Astrocyte of the cerebellum (primary cell): ENCODE data around the gene DTNBP1.

ENCODE experiments used
- DNase-seq: peaks from one replicate; pipeline ENCODE4 v3.0.0-alpha.2; 2011; ENCODE audit warnings: low read depth
- H3K4me3 ChIP-seq: 2 replicates; pipeline ENCODE4 v1.5.1; 2011; ENCODE audit warnings: mild to moderate bottlenecking, low read depth, low read length, moderate library complexity
- CTCF ChIP-seq: IDR thresholded peaks from 2 replicates; pipeline ENCODE4 v1.5.1; 2012; ENCODE audit warnings: low read length, low read depth, moderate library complexity, mild to moderate bottlenecking; ENCODE audit errors: missing control alignments
- in situ Hi-C: cut with HindIII; loops from 2 replicates; pipeline ENCODE4 v1.10.0; 2017; ENCODE audit warnings: low sequenced_read_pairs

Gene DTNBP1

DNA sequence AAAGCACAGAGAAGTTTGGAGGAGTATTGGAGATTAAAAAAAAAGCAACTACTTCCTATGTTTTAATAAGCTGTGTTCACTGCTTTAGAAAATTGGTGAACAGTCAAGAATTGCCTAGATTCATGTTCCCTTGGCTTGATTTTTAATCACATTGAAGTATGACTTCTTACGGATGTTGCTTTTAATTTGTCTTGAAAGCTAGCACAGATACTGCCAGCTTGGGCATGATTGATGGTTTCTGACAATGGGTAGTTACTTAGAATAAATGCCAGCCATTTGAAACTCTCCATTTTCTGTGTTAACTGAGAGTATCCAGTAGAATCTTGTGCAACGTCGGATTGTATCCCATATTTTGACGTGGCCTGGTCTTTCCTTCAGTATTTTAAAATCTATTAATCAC lies 178.0 kb downstream of the DTNBP1 start:
- in situ Hi-C loops, result no loop called here
- no peak for TF ChIP-seq CTCF
- no peak overlapping the region for H3K4me3 ChIP-seq
- no peak for DNase-seq

DNA sequence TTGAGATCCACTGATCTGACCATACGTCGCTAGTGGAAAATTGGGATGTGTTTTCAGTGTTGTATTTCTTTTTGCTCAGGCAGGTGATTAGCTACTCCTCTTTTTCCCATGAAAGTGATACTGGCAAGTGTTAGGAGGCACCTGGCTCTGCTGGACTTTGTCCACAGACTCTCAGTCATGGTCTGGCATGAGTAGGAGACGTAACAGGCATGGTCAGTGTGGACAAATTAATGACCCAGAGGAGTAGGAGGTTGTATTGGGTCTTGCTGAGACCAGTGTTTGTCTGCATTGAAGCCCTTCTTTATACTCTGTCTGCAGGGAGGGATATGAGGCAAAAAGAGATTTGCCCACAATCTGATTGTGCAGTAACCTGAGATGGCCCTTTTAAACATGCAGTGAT lies 178.7 kb downstream of the DTNBP1 start:
- H3K4me3 ChIP-seq, result no peak overlapping the region
- in situ Hi-C loops, result no loop called here
- no peak for DNase-seq
- TF ChIP-seq CTCF, result no peak

- no peak overlapping the region for H3K4me3 ChIP-seq
- in situ Hi-C loops, result no loop called here
- no peak for TF ChIP-seq CTCF
- DNase-seq, result no peak
Observed at GRCh38 chr6:15483060-15483459, 179.8 kb downstream of the DTNBP1 start.

GRCh38 chr6:15481390-15482291 lies 181.2 kb downstream of the DTNBP1 start:
- H3K4me3 ChIP-seq, result no peak overlapping the region
- in situ Hi-C loops, result no loop called here
- no peak for TF ChIP-seq CTCF
- DNase-seq, result no peak

- DNase-seq, result no peak
- in situ Hi-C loops, result no loop called here
- no peak overlapping the region for H3K4me3 ChIP-seq
- no peak for TF ChIP-seq CTCF
Observed at GRCh38 chr6:15480525-15480924, 182.3 kb downstream of the DTNBP1 start.

- TF ChIP-seq CTCF, result no peak
- DNase-seq, result no peak
- H3K4me3 ChIP-seq, result no peak overlapping the region
- in situ Hi-C loops, result no loop called here
Observed at GRCh38 chr6:15479761-15480160, 183.1 kb downstream of the DTNBP1 start.
